ENCODE results near the gene FAM111A.

DNA sequence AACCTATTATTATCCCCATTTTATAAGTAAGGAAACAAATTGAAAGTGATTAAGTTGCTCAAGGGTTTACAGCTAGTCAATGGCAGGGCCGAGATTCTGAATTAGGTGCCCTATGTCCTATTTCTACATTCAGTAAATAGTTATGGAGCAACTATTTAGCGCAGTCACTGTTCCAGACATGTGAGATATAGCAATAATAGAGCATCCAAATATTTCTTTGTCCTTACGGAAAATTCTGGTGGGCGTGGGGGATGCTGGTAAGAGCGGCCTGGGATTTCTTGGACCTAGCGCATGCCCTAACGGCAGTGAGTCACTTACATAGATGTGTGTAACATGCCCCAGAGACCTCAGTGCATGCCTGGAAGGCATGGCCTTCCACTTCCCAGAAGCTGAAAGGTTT lies 33.7 kb downstream of the FAM111A start:
- TF ChIP-seq RAD21 (IDR thresholded peaks at IDR 0.05; ENCODE audit: low read length) (no peak), GABPA (IDR thresholded peaks at IDR 0.05; ENCODE audit: low read depth) (no peak)
